Panc1 (cell line): Measurements from ENCODE around the gene SDR9C7.

ENCODE experiments used
- CTCF ChIP-seq: fragments of 450-650 bp; IDR thresholded peaks from 2 replicates; pipeline ENCODE4 v1.5.1; 2017; ENCODE audit warnings: mild to moderate bottlenecking
- POLR2AphosphoS5 ChIP-seq: IDR thresholded peaks from 2 replicates; pipeline ENCODE4 v1.6.1; 2012; ENCODE audit warnings: mild to moderate bottlenecking, low read depth, low read length, moderate library complexity
- TCF7L2 ChIP-seq: IDR thresholded peaks from 2 replicates; pipeline ENCODE4 v1.6.1; 2011; ENCODE audit warnings: mild to moderate bottlenecking, low read depth, low read length, inconsistent platforms

DNA sequence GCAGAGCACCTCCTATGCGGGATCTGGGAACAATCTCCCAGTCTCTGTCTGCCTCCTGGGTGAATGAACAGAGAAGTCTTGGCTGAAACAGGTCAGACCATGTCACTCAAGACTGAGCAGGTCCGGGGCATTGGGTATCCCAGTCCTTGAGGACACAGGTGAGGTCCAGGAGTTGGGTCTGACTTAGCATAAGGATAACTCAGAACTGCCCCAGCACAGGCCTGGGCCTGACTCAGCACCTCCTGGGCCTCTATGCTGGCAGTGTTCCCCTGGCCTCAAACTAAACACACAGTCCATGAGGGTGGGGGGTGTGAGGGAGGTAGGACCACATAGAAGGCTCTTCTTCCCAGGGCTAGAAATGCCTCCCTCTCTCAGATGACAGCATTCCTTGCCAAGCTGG, 1.5 kb upstream of the SDR9C7 start:
- TF ChIP-seq POLR2AphosphoS5 (no peak), CTCF (no peak), TCF7L2 (no peak)
